HG03139 (cell line): ENCODE data around the gene ZBTB46.
A peak's percentile ranks its signal among the peaks of the same experiment; 100 is the strongest.
"Not testable (repeated sequence)": the region's sequence is repeated elsewhere in the genome, so short reads cannot be mapped to it uniquely, and the experiment has no call there.

ENCODE experiments used
- ATAC-seq: cut with Tn5 transposase; IDR thresholded peaks from one replicate; pipeline ENCODE4 v1.9.1; 2021; ENCODE audit not compliant: unreplicated experiment

ZBTB46 gene

GRCh38 chr20:63737695-63737944 lies 93.4 kb downstream of the ZBTB46 start:
- ATAC-seq, result no peak

- no peak for ATAC-seq
These were observed 94.0 kb downstream of the ZBTB46 start for GRCh38 chr20:63736893-63737694.

GRCh38 chr20:63735859-63736718 lies 95.0 kb downstream of the ZBTB46 start, which contains the start of gene LIME1:
Gene LIME1 (plus strand): TSS chr20:63736664. CDS start chr20:63737550, 886 bp downstream.
- ATAC-seq, result no peak

- no peak for ATAC-seq
These were observed 95.9 kb downstream of the ZBTB46 start for GRCh38 chr20:63734946-63735858.

GRCh38 chr20:63734111-63734945 lies 96.7 kb downstream of the ZBTB46 start:
- no peak for ATAC-seq

GRCh38 chr20:63733579-63734081 lies 97.4 kb downstream of the ZBTB46 start:
- no peak for ATAC-seq

GRCh38 chr20:63733117-63733516 lies 97.9 kb downstream of the ZBTB46 start:
- no peak for ATAC-seq

- ATAC-seq, result no peak
These were observed 98.7 kb downstream of the ZBTB46 start for GRCh38 chr20:63732118-63733095.

- no peak for ATAC-seq
These were observed 99.7 kb downstream of the ZBTB46 start for GRCh38 chr20:63731410-63731809.

- ATAC-seq, result not testable (repeated sequence)
These were observed 100.8 kb downstream of the ZBTB46 start for GRCh38 chr20:63730189-63730733.

GRCh38 chr20:63722967-63723622 lies 108.0 kb downstream of the ZBTB46 start:
- ATAC-seq, result not testable (repeated sequence)

- no peak for ATAC-seq
These were observed 112.1 kb downstream of the ZBTB46 start for GRCh38 chr20:63718996-63719395.

GRCh38 chr20:63714858-63715257 lies 116.2 kb downstream of the ZBTB46 start:
- no peak for ATAC-seq

GRCh38 chr20:63712191-63712590 lies 118.9 kb downstream of the ZBTB46 start:
- ATAC-seq, result no peak

- ATAC-seq, result no peak
These were observed 119.9 kb downstream of the ZBTB46 start for GRCh38 chr20:63711085-63711645.

GRCh38 chr20:63709149-63709527 lies 121.9 kb downstream of the ZBTB46 start:
- no peak for ATAC-seq

- ATAC-seq, result peak; percentile 21
These were observed 122.5 kb downstream of the ZBTB46 start for GRCh38 chr20:63708301-63709148.
